Stomach smooth muscle (tissue), 2 donors: ENCODE measurements around the gene TRPM2.
"Not testable (repeated sequence)": the region's sequence is repeated elsewhere in the genome, so short reads cannot be mapped to it uniquely, and the experiment has no call there.

ENCODE experiments used
- H3K27ac ChIP-seq: one replicate; pipeline ENCODE4 v1.7.0; 2013; ENCODE audit warnings: mild to moderate bottlenecking, low read length, inconsistent platforms
- H3K27me3 ChIP-seq, 2 donors: one replicate each; pipeline ENCODE4 v1.7.0; 2013; ENCODE audit warnings: low read length in 2 of 2; ENCODE audit not compliant: insufficient read depth in 2 of 2, control insufficient read depth in 1 of 2
- H3K36me3 ChIP-seq, 2 donors: one replicate each; pipeline ENCODE4 v1.7.0; 2013; ENCODE audit warnings: low read length in 2 of 2; ENCODE audit not compliant: control insufficient read depth in 2 of 2, insufficient read depth in 2 of 2
- H3K4me1 ChIP-seq: one replicate; pipeline ENCODE4 v1.7.0; 2013; ENCODE audit warnings: low read length; ENCODE audit not compliant: control insufficient read depth, insufficient read depth
- H3K4me3 ChIP-seq, 2 donors: one replicate each; pipeline ENCODE4 v1.7.0; 2013; ENCODE audit warnings: low read length in 2 of 2
- H3K9ac ChIP-seq, 2 donors: one replicate each; pipeline ENCODE4 v1.7.0; 2013; ENCODE audit warnings: low read length in 2 of 2, mild to moderate bottlenecking in 1 of 2
- H3K9me3 ChIP-seq, 2 donors: one replicate each; pipeline ENCODE4 v1.7.0; 2013; ENCODE audit warnings: low read length in 2 of 2; ENCODE audit not compliant: control insufficient read depth in 2 of 2
- donor health status: healthy.
- donor health status: Pancreatic carcinoma.

Gene TRPM2

GRCh38 chr21:44337941-44338895 is 15.2 kb upstream of the TRPM2 start:
- Histone ChIP-seq H3K36me3 (peaks cover 5% of the 10 kb centered on the region in 2 donors), H3K4me1 (peaks cover 19% of the 10 kb centered on the region), H3K9ac (peak overlapping the region; percentile 42 to 54), H3K4me3 (peak overlapping the region; percentile 60 to 74), H3K27ac (peak overlapping the region; percentile 78), H3K9me3 (no peaks in the 10 kb centered on the region), H3K27me3 (no peaks in the 10 kb centered on the region)

- H3K27ac ChIP-seq: peak within 1 kb of the TSS; percentile 98
- H3K27me3 ChIP-seq: no peaks in the 10 kb centered on the region
- peak within 1 kb of the TSS; percentile 93 to 98 for H3K9ac ChIP-seq
- H3K4me1 ChIP-seq: peaks cover 19% of the 10 kb centered on the region
- no peaks in the 10 kb centered on the region for H3K9me3 ChIP-seq
- H3K36me3 ChIP-seq: peaks cover 5% of the 10 kb centered on the region in 2 donors
- H3K4me3 ChIP-seq: peak within 1 kb of the TSS; percentile 88 to 97
Observed at GRCh38 chr21:44338971-44339910, 14.2 kb upstream of the TRPM2 start, which contains the start of gene CFAP410. Gene CFAP410 (minus strand): TSS chr21:44339390. CDS start chr21:44339194, 196 bp downstream.

- peaks cover 19% of the 10 kb centered on the region for H3K4me1 ChIP-seq
- H3K4me3 ChIP-seq, H3K36me3 ChIP-seq, H3K27me3 ChIP-seq, H3K27ac ChIP-seq, H3K9me3 ChIP-seq, H3K9ac ChIP-seq: not testable (repeated sequence)
Observed at GRCh38 chr21:44341726-44342458, 11.5 kb upstream of the TRPM2 start.

- peaks cover 15% of the 10 kb centered on the region for H3K4me1 ChIP-seq
- H3K36me3 ChIP-seq, H3K27ac ChIP-seq, H3K9me3 ChIP-seq, H3K4me3 ChIP-seq, H3K27me3 ChIP-seq, H3K9ac ChIP-seq: not testable (repeated sequence)
Observed at GRCh38 chr21:44342981-44343380, 10.4 kb upstream of the TRPM2 start.

GRCh38 chr21:44344541-44345183 is 8.8 kb upstream of the TRPM2 start:
- H3K27ac ChIP-seq: no peak overlapping the region
- peaks cover 15 to 16% of the 10 kb centered on the region in 2 donors for H3K27me3 ChIP-seq
- no peak overlapping the region for H3K9ac ChIP-seq
- H3K9me3 ChIP-seq: no peaks in the 10 kb centered on the region
- peaks cover 7% of the 10 kb centered on the region for H3K4me1 ChIP-seq
- H3K36me3 ChIP-seq: no peaks in the 10 kb centered on the region
- H3K4me3 ChIP-seq: no peak overlapping the region

GRCh38 chr21:44345495-44345894 is 7.9 kb upstream of the TRPM2 start:
- Histone ChIP-seq H3K9ac (no peak overlapping the region), H3K4me3 (no peak overlapping the region), H3K9me3 (no peaks in the 10 kb centered on the region), H3K27ac (no peak overlapping the region), H3K27me3 (peaks cover 18 to 19% of the 10 kb centered on the region in 2 donors), H3K36me3 (no peaks in the 10 kb centered on the region), H3K4me1 (peaks cover 6% of the 10 kb centered on the region)

GRCh38 chr21:44347911-44348451 is 5.4 kb upstream of the TRPM2 start:
- H3K36me3 ChIP-seq: no peaks in the 10 kb centered on the region
- peaks cover 24 to 33% of the 10 kb centered on the region in 2 donors for H3K27me3 ChIP-seq

GRCh38 chr21:44348861-44349260 is 4.6 kb upstream of the TRPM2 start:
- H3K9me3 ChIP-seq: no peaks in the 10 kb centered on the region
- H3K27ac ChIP-seq: no peak overlapping the region
- H3K27me3 ChIP-seq: peaks cover 24 to 33% of the 10 kb centered on the region in 2 donors
- H3K4me1 ChIP-seq: peaks cover 7% of the 10 kb centered on the region
- H3K9ac ChIP-seq: no peak overlapping the region
- H3K4me3 ChIP-seq: no peak overlapping the region
- H3K36me3 ChIP-seq: no peaks in the 10 kb centered on the region

More at GRCh38 chr21:44347911-44348451, 5.4 kb upstream of the TRPM2 start:
- Histone ChIP-seq H3K4me1 (peaks cover 6% of the 10 kb centered on the region), H3K9ac (no peak overlapping the region), H3K27ac (no peak overlapping the region), H3K4me3 (no peak overlapping the region), H3K9me3 (no peaks in the 10 kb centered on the region)

- H3K27ac ChIP-seq: no peak overlapping the region
- no peak overlapping the region for H3K9ac ChIP-seq
- no peak overlapping the region for H3K4me3 ChIP-seq
- H3K9me3 ChIP-seq: no peaks in the 10 kb centered on the region
- peaks cover 7% of the 10 kb centered on the region for H3K4me1 ChIP-seq
- peaks cover 24 to 33% of the 10 kb centered on the region in 2 donors for H3K27me3 ChIP-seq
- H3K36me3 ChIP-seq: no peaks in the 10 kb centered on the region
Observed at GRCh38 chr21:44349416-44349846, 4.0 kb upstream of the TRPM2 start.
